22Rv1 (cell line): ENCODE measurements around the gene UTS2R.

ENCODE experiments used
- H3K27ac ChIP-seq: fragments of 450-650 bp; 2 replicates; pipeline ENCODE4 v1.5.1; 2017
- CTCF ChIP-seq: fragments of 450-650 bp; IDR thresholded peaks from 2 replicates; pipeline ENCODE4 v1.5.1; 2017; ENCODE audit warnings: mild to moderate bottlenecking
- ZFX ChIP-seq: fragments of 450-650 bp; IDR thresholded peaks from 2 replicates; pipeline ENCODE4 v1.6.1; 2017; ENCODE audit warnings: antibody characterized with exemption, borderline replicate concordance

The UTS2R gene

GRCh38 chr17:82351713-82352488 lies 19.7 kb upstream of the UTS2R start:
- no peak overlapping the region for H3K27ac ChIP-seq
- TF ChIP-seq ZFX = no peak
- peak; percentile 95 for TF ChIP-seq CTCF

GRCh38 chr17:82353484-82353883 lies 18.1 kb upstream of the UTS2R start:
- H3K27ac ChIP-seq = no peak overlapping the region
- TF ChIP-seq CTCF = no peak
- no peak for TF ChIP-seq ZFX

DNA sequence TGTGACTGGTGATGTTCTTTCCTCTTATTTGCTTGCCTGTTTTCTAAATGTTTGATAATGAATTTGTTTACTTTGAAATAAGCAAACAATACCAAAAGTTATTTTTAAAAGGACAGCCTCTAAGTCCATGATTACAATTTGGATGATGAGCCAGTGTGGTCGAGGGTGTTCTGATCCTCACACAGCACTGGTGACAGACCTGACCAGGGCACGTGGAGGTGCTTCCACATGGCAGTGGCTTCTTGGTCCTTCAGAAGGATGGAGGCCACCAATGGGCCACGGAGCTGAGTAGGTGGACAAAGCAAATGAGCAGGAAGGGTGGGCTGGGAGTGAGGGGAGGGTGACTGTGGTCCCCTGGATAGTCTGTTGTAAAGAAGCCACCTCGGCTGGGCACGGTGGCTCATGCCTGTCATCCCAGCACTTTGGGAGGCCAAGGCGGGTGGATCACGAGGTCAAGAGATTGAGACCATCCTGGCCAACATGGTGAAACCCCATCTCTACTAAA lies 16.7 kb upstream of the UTS2R start:
- peak overlapping the region; percentile 59 for H3K27ac ChIP-seq
- TF ChIP-seq ZFX (no peak), CTCF (no peak)

- peak overlapping the region; percentile 59 for H3K27ac ChIP-seq
- TF ChIP-seq CTCF = no peak
- TF ChIP-seq ZFX = no peak
Measured at GRCh38 chr17:82355770-82356427, 15.7 kb upstream of the UTS2R start.

DNA sequence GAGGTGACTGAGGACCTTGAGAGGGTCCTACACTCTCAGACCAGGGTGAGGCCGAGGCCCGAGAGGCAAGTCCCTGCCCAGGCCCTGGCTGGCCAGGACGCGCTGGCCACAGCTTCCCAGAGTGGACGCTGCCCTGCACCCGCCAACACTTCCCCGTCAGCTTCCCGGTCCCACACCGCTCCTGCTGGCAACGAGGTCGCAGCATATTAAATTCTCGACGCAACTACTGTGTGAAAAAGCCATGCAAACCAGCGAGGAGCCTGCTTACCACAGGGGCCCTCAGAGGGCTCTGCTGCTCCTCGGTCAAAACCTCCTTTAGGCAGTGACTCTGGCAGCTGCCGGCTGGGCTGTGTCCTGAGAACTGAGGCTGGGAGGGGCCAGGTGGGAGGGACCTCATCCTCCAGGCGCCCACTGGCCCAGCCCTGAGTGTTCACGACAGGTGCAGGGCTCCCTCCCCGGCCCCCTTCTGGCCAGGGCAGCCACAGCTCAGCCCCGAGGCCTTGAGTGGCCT lies 14.7 kb upstream of the UTS2R start:
- no peak overlapping the region; the same call in 1 of the 2 replicates for H3K27ac ChIP-seq
- TF ChIP-seq ZFX = no peak
- no peak for TF ChIP-seq CTCF

DNA sequence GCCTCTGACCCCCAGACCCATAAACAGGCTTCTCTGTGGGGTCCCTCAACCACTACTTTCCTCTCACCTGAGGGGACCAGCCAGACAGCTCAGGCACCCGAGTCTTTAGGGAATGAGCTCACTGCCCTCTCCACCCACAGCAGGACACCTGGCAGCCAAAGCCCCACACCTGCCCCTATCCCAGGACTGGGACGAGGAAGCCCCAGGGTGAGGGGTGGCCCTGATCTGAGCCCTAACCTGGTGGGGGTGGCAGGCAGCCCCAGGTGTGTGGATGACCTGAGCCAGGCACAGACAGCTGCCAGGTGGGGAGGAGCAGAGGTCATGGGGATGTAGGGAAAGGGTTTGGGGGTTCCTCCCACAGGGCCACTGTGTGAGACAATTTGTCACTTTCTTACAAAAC lies 14.2 kb upstream of the UTS2R start:
- peak overlapping the region; percentile 72; the same call in 1 of the 2 replicates for H3K27ac ChIP-seq
- TF ChIP-seq CTCF (no peak), ZFX (no peak)
